Nephron (organoid): ENCODE measurements around the gene COL27A1.

Experiments used
- H3K27ac Mint-ChIP-seq, 3 experiments: 2 replicates each; pipeline ENCODE4 v1.8.0; 2020; ENCODE audit warnings: mixed read lengths in 3 of 3, mild to moderate bottlenecking in 2 of 3, moderate library complexity in 1 of 3
- H3K27me3 Mint-ChIP-seq: 2 replicates; pipeline ENCODE4 v1.8.0; 2021; ENCODE audit warnings: low read depth, mild to moderate bottlenecking, moderate library complexity, mixed read lengths
- H3K36me3 Mint-ChIP-seq: 2 replicates; pipeline ENCODE4 v1.8.0; 2020; ENCODE audit warnings: low read depth, mixed read lengths
- H3K4me1 Mint-ChIP-seq: 2 replicates; pipeline ENCODE4 v1.8.0; 2020; ENCODE audit warnings: mixed read lengths
- H3K4me3 Mint-ChIP-seq, 3 experiments: 2 replicates each; pipeline ENCODE4 v1.8.0; 2020; ENCODE audit warnings: mild to moderate bottlenecking in 3 of 3, mixed read lengths in 3 of 3, moderate library complexity in 2 of 3
- H3K9me3 Mint-ChIP-seq: 2 replicates; pipeline ENCODE4 v1.8.0; 2020; ENCODE audit warnings: mixed read lengths
- CTCF ChIP-seq, 3 experiments: fragments of 200-600 bp; sonication (generic); IDR thresholded peaks; one replicate each; pipeline ENCODE4 v1.5.0; 2021; ENCODE audit warnings: antibody characterized with exemption in 3 of 3; ENCODE audit not compliant: unreplicated experiment in 3 of 3

Gene COL27A1

GRCh38 chr9:114223564-114224246 lies 68.4 kb downstream of the COL27A1 start:
- peaks cover 32% of the 10 kb centered on the region for H3K4me1 Mint-ChIP-seq
- no peak for TF ChIP-seq CTCF (IDR thresholded peaks at IDR 0.05; ENCODE audit: unreplicated experiment in 3 of 3)
- H3K27me3 Mint-ChIP-seq, result peaks cover 3% of the 10 kb centered on the region
- H3K4me3 Mint-ChIP-seq, result no peak overlapping the region
- peak overlapping the region in 1 of 3 experiments; percentile 48 for H3K27ac Mint-ChIP-seq
- no peaks in the 10 kb centered on the region for H3K9me3 Mint-ChIP-seq
- peaks cover 5% of the 10 kb centered on the region for H3K36me3 Mint-ChIP-seq

GRCh38 chr9:114224247-114224610 lies 68.9 kb downstream of the COL27A1 start:
- Mint-ChIP-seq H3K27ac (peak overlapping the region in 1 of 3 experiments; percentile 48), H3K4me3 (no peak overlapping the region), H3K27me3 (peaks cover 3% of the 10 kb centered on the region)

GRCh38 chr9:114225561-114226212 lies 70.3 kb downstream of the COL27A1 start:
- Mint-ChIP-seq H3K36me3 (no peaks in the 10 kb centered on the region), H3K27me3 (peaks cover 3% of the 10 kb centered on the region), H3K4me3 (no peak overlapping the region), H3K27ac (peak overlapping the region; percentile 69 to 85 (median 74)), H3K4me1 (peaks cover 41% of the 10 kb centered on the region), H3K9me3 (no peaks in the 10 kb centered on the region)
- no peak for TF ChIP-seq CTCF (IDR thresholded peaks at IDR 0.05; ENCODE audit: unreplicated experiment in 3 of 3)

More at GRCh38 chr9:114224247-114224610, 68.9 kb downstream of the COL27A1 start:
- TF ChIP-seq CTCF (IDR thresholded peaks at IDR 0.05; ENCODE audit: unreplicated experiment in 3 of 3), result no peak
- H3K9me3 Mint-ChIP-seq, result no peaks in the 10 kb centered on the region
- H3K4me1 Mint-ChIP-seq, result peaks cover 27% of the 10 kb centered on the region
- peaks cover under 1% of the 10 kb centered on the region for H3K36me3 Mint-ChIP-seq

- no peak overlapping the region for H3K4me3 Mint-ChIP-seq
- peak overlapping the region; percentile 69 to 85 (median 77) for H3K27ac Mint-ChIP-seq
- H3K9me3 Mint-ChIP-seq, result no peaks in the 10 kb centered on the region
- H3K27me3 Mint-ChIP-seq, result peaks cover 3% of the 10 kb centered on the region
- peaks cover 47% of the 10 kb centered on the region for H3K4me1 Mint-ChIP-seq
- TF ChIP-seq CTCF (IDR thresholded peaks at IDR 0.05; ENCODE audit: unreplicated experiment in 3 of 3), result no peak
- no peaks in the 10 kb centered on the region for H3K36me3 Mint-ChIP-seq
Observed at GRCh38 chr9:114226246-114227055, 71.1 kb downstream of the COL27A1 start.

- Mint-ChIP-seq H3K4me1 (peaks cover 55% of the 10 kb centered on the region), H3K9me3 (no peaks in the 10 kb centered on the region), H3K36me3 (no peaks in the 10 kb centered on the region), H3K27ac (peak overlapping the region; percentile 49 to 85 (median 78)), H3K4me3 (no peak overlapping the region), H3K27me3 (peaks cover 3% of the 10 kb centered on the region)
- TF ChIP-seq CTCF (IDR thresholded peaks at IDR 0.05; ENCODE audit: unreplicated experiment in 3 of 3), result no peak
Observed at GRCh38 chr9:114227288-114228015, 72.1 kb downstream of the COL27A1 start.
